Measurements from ENCODE around the gene ECSCR.

- TF ChIP-seq CTCF (IDR thresholded peaks at IDR 0.05) (no peak), POLR2AphosphoS5 (IDR thresholded peaks at IDR 0.05; ENCODE audit: low read depth, low read length) (no peak)
Observed at GRCh38 chr5:139410121-139410992, 52.2 kb downstream of the ECSCR start.
